Smooth muscle cell of bladder (primary cell): Measurements from ENCODE around the gene LIM2. TPM values are rescaled to one million over a fixed set of nuclear protein-coding genes. Genes with fewer than 3 reads are reported as not detected.

Source experiments
- total RNA-seq: library from RNA; depleted of rRNA; stranded (reverse); fragments of >200 nt; gene quantifications from 2 replicates; pipeline ENCODE4 v1.2.3, GENCODE V29; 2014

LIM2 gene
- not detected in 2 replicates for total RNA-seq

DNA sequence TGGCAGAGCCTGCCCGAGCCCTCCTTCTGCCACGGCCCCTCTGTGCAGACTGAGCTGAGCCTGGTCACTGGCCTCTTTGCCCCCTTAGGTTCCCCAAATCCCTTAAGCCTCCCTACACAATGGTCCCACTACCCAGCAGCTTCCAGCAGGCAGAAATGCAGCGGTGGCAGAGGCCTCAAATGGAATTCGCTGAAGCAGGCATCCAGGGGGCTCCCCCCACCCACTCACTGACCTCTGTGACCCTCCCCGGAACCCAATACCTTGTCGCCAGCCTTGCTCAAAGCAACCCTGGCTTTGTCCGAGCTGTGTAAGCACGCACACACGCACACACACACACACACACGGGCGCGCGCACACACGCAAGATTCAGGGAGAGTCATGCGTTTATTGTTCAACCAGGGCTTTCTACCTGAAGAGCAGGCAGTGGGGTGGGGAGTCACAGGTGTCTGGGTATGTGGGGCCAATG lies at the start of gene LIM2:
TSS of gene LIM2 (minus strand) at position 51 of the 466 bp plus-strand sequence. CDS start 531 bp downstream, outside the sequence.

DNA sequence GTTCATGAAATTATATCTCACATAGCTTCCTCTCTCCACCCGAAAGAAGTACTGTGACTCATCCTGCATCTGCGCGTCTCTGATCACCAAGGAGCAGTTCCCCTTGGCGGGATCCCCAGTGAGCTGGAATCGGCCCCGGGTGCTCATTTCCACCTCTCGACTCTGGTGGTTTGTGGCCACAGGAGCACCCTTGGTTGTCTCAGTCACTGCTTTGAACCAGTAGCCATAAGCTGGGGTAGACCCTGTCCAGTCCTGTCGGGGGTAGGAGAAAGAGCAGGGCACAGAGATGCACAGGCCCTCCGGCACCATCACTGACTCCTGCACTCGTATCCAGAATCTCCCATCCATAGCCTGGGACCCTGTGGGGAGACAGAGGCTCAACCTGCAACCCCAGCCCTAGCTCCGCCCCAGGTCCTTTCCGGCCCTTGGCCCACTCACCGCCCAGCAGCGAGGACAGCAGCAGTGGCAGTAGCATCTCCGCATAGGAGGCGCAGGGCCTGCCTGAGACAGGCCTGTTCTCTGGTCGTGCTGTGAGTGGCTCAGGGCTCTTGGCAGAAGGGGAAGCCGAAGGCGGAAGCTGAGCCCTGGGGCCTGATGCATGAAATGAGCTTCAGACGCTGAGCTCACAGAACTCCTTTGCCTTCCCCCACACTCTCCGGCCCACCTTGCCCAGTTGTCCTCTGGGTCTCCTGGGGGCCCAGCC lies 29.5 kb upstream of the LIM2 start, which contains the start of gene SIGLEC10:
TSS of gene SIGLEC10 (minus strand) at position 536 of the 703 bp plus-strand sequence. CDS start at position 475, 61 bp downstream.

GRCh38 chr19:51372649-51373504 lies 14.9 kb downstream of the LIM2 start, which contains the start of gene NKG7:
TSS of gene NKG7 (minus strand) at chr19:51372654. CDS start at chr19:51372535, 119 bp downstream.

GRCh38 chr19:51368366-51369282 lies 19.1 kb downstream of the LIM2 start, which contains the start of gene CLDND2:
TSS of gene CLDND2 (minus strand) at chr19:51369003. CDS start at chr19:51368577, 426 bp downstream.

DNA sequence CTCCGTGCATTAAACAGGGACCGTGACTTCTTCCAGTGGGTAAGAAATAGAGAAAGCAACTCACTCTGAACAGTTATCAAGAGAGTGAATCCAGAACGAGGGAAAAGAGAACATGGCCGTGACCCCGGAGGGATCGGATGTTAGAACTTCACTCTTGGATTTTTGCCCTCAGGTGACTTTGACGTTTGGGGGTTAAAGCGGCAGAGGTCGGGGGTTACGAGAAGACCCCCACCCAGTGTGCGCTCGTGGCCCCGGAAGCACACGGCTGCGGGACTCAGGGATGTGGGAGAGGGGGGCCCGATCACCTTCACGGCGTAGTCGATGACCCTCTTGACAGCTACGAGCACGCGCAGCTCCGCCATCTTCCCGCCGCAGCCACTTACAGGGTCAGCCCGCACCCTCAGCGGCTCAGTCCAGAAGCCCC lies 21.8 kb downstream of the LIM2 start, which contains the start of gene ETFB:
TSS of gene ETFB (minus strand) at position 424 of the 424 bp plus-strand sequence. CDS start at position 362, 62 bp downstream.

DNA sequence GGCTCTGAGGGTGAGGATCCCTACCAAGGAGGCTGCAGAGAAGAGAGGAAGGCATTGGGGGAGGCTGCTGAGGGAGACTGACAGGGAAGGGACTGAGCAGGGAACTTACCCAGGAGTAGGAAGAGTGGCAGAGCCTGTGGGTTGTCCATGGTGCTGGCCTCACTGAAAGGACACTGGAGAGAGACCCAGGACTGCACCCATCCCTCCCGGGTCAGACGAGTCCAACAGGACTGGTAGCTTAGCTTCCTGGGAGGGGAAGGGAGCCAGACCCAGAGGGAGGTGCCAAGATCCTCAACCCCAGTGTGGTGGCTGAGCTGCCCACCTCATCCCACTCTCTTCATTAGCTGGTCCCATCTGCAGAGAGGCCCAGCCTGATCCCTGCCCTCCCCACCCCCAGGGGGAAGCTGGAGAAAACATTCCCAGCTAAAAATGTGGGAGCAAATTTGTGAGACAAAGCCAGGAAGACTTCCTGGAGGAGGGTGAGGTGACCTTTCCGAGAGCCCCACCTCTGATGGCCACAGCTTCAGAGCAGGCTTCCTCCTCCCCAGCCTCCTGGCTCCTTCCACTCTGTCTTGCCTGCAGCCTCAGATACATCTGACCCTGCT lies 45.7 kb downstream of the LIM2 start, which contains the start of gene VSIG10L:
TSS of gene VSIG10L (minus strand) at position 164 of the 605 bp plus-strand sequence. CDS start at position 149, 15 bp downstream.

Other genes starting within 250 kb of the LIM2 start
- 0.09 TPM in 1 of 2 replicates, not detected in the other for gene SIGLEC7, start 245.7 kb downstream of the LIM2 start, total RNA-seq
- gene CD33, start 162.9 kb downstream of the LIM2 start, total RNA-seq, result not detected in 2 replicates
- not detected in 2 replicates for gene SIGLECL1, start 136.9 kb downstream of the LIM2 start, total RNA-seq
- not detected in 2 replicates for gene IGLON5, start 76.3 kb downstream of the LIM2 start, total RNA-seq
- gene VSIG10L, start 45.8 kb downstream of the LIM2 start, total RNA-seq, result 0.14 and 0.28 TPM in 2 replicates
- gene ETFB, start 21.6 kb downstream of the LIM2 start, total RNA-seq, result 189 and 194 TPM in 2 replicates
- gene CLDND2, start 19.0 kb downstream of the LIM2 start, total RNA-seq, result 0.14 and 0.18 TPM in 2 replicates
- not detected in 2 replicates for gene NKG7, start 15.3 kb downstream of the LIM2 start, total RNA-seq
- not detected in 2 replicates for gene C19orf84, start 2.6 kb upstream of the LIM2 start, total RNA-seq
- not detected in 2 replicates for gene SIGLEC10, start 29.7 kb upstream of the LIM2 start, total RNA-seq
- gene SIGLEC8, start 70.5 kb upstream of the LIM2 start, total RNA-seq, result not detected in 2 replicates
- not detected in 2 replicates for gene CEACAM18, start 90.6 kb upstream of the LIM2 start, total RNA-seq
- not detected in 2 replicates for gene SIGLEC12, start 113.8 kb upstream of the LIM2 start, total RNA-seq
- not detected in 2 replicates for gene SIGLEC6, start 143.7 kb upstream of the LIM2 start, total RNA-seq
- 2.7 and 4.4 TPM in 2 replicates for gene ZNF175, start 183.3 kb upstream of the LIM2 start, total RNA-seq
- not detected in 2 replicates for gene SIGLEC5, start 242.4 kb upstream of the LIM2 start, total RNA-seq